Measurements from ENCODE around the gene TRIM41. TPM values are rescaled to one million over a fixed set of nuclear protein-coding genes. Genes with fewer than 3 reads are reported as not detected.

The TRIM41 gene
- total and polyA plus RNA-seq, 2 of the 13 experiments (the other 11 are each of a cell fraction or from before 2014, with no cell fraction given), result 10.2 to 16.7 TPM

DNA sequence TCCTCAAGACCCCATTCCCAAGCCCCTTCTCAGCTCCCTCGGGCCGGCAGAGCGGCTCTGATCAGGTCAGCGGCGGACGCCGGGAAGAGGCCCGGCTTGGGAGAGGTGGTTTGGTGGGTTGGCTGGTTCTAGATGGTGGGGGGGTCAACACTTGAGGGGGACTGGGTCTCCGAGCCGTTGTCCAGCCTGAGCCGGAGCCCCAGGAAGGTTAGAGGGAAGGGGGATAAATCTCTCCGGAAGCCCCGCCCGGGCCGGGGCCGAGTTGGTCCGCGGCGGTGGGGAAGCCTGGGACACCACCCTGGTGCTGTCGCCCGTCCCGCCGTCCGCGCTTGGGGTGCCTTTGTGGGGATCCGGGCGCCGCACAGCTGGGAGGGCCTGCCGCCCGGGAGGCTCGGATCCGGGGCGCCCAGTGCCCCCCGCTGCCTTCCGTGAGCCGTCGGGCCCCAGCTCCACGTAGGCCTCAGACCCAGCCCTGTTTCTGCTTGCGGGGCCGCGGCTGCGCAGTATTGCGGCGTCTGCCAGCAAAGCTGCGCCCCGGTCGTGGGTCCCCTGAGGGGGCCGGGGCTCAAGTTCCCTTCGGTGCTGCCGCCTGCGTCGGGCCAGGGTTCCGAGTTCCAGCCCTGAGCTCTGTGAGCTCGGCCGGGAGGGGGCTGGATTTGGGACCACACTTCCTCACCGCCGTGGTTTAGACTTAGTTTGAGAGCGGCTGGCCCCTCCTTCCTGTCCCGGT, 38.4 kb downstream of the TRIM41 start (continued):
- TF ChIP-seq, protein P1, sequence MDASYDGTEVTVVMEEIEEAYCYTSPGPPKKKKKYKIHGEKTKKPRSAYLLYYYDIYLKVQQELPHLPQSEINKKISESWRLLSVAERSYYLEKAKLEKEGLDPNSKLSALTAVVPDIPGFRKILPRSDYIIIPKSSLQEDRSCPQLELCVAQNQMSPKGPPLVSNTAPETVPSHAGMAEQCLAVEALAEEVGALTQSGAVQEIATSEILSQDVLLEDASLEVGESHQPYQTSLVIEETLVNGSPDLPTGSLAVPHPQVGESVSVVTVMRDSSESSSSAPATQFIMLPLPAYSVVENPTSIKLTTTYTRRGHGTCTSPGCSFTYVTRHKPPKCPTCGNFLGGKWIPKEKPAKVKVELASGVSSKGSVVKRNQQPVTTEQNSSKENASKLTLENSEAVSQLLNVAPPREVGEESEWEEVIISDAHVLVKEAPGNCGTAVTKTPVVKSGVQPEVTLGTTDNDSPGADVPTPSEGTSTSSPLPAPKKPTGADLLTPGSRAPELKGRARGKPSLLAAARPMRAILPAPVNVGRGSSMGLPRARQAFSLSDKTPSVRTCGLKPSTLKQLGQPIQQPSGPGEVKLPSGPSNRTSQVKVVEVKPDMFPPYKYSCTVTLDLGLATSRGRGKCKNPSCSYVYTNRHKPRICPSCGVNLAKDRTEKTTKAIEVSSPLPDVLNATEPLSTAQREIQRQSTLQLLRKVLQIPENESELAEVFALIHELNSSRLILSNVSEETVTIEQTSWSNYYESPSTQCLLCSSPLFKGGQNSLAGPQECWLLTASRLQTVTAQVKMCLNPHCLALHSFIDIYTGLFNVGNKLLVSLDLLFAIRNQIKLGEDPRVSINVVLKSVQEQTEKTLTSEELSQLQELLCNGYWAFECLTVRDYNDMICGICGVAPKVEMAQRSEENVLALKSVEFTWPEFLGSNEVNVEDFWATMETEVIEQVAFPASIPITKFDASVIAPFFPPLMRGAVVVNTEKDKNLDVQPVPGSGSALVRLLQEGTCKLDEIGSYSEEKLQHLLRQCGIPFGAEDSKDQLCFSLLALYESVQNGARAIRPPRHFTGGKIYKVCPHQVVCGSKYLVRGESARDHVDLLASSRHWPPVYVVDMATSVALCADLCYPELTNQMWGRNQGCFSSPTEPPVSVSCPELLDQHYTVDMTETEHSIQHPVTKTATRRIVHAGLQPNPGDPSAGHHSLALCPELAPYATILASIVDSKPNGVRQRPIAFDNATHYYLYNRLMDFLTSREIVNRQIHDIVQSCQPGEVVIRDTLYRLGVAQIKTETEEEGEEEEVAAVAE (CRISPR knock-in tag; IDR thresholded peaks at IDR 0.05; ENCODE audit: borderline replicate concordance), result no peak
- TF ChIP-seq, protein P2, sequence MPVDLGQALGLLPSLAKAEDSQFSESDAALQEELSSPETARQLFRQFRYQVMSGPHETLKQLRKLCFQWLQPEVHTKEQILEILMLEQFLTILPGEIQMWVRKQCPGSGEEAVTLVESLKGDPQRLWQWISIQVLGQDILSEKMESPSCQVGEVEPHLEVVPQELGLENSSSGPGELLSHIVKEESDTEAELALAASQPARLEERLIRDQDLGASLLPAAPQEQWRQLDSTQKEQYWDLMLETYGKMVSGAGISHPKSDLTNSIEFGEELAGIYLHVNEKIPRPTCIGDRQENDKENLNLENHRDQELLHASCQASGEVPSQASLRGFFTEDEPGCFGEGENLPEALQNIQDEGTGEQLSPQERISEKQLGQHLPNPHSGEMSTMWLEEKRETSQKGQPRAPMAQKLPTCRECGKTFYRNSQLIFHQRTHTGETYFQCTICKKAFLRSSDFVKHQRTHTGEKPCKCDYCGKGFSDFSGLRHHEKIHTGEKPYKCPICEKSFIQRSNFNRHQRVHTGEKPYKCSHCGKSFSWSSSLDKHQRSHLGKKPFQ (CRISPR knock-in tag; IDR thresholded peaks at IDR 0.05; ENCODE audit: insufficient replicate concordance), result peak; percentile 51
- TF ChIP-seq, protein P3, sequence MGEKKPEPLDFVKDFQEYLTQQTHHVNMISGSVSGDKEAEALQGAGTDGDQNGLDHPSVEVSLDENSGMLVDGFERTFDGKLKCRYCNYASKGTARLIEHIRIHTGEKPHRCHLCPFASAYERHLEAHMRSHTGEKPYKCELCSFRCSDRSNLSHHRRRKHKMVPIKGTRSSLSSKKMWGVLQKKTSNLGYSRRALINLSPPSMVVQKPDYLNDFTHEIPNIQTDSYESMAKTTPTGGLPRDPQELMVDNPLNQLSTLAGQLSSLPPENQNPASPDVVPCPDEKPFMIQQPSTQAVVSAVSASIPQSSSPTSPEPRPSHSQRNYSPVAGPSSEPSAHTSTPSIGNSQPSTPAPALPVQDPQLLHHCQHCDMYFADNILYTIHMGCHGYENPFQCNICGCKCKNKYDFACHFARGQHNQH (CRISPR knock-in tag; IDR thresholded peaks at IDR 0.05), result peak; percentile 36
- TF ChIP-seq, protein P4, sequence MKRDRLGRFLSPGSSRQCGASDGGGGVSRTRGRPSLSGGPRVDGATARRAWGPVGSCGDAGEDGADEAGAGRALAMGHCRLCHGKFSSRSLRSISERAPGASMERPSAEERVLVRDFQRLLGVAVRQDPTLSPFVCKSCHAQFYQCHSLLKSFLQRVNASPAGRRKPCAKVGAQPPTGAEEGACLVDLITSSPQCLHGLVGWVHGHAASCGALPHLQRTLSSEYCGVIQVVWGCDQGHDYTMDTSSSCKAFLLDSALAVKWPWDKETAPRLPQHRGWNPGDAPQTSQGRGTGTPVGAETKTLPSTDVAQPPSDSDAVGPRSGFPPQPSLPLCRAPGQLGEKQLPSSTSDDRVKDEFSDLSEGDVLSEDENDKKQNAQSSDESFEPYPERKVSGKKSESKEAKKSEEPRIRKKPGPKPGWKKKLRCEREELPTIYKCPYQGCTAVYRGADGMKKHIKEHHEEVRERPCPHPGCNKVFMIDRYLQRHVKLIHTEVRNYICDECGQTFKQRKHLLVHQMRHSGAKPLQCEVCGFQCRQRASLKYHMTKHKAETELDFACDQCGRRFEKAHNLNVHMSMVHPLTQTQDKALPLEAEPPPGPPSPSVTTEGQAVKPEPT (CRISPR knock-in tag; IDR thresholded peaks at IDR 0.05; ENCODE audit: low read depth), result no peak
- TF ChIP-seq, protein P5, sequence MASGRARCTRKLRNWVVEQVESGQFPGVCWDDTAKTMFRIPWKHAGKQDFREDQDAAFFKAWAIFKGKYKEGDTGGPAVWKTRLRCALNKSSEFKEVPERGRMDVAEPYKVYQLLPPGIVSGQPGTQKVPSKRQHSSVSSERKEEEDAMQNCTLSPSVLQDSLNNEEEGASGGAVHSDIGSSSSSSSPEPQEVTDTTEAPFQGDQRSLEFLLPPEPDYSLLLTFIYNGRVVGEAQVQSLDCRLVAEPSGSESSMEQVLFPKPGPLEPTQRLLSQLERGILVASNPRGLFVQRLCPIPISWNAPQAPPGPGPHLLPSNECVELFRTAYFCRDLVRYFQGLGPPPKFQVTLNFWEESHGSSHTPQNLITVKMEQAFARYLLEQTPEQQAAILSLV (CRISPR knock-in tag; IDR thresholded peaks at IDR 0.05; ENCODE audit: borderline replicate concordance), result peak; percentile 7; the same call in 1 of the 2 replicates
- TF ChIP-seq ZNF235 (CRISPR knock-in tag; IDR thresholded peaks at IDR 0.05; ENCODE audit: borderline replicate concordance), result no peak
- no peak for TF ChIP-seq ZBTB1 (CRISPR knock-in tag; IDR thresholded peaks at IDR 0.05; ENCODE audit: borderline replicate concordance)
- TF ChIP-seq WIZ (CRISPR knock-in tag; IDR thresholded peaks at IDR 0.05), result no peak
- TF ChIP-seq CENPX (CRISPR knock-in tag; IDR thresholded peaks at IDR 0.05), result no peak
- TF ChIP-seq PRMT3 (CRISPR knock-in tag; IDR thresholded peaks at IDR 0.05; ENCODE audit: borderline replicate concordance, low read depth), result no peak
- no peak for TF ChIP-seq TBX2 (CRISPR knock-in tag; IDR thresholded peaks at IDR 0.05; ENCODE audit: borderline replicate concordance)
- TF ChIP-seq, protein P6, sequence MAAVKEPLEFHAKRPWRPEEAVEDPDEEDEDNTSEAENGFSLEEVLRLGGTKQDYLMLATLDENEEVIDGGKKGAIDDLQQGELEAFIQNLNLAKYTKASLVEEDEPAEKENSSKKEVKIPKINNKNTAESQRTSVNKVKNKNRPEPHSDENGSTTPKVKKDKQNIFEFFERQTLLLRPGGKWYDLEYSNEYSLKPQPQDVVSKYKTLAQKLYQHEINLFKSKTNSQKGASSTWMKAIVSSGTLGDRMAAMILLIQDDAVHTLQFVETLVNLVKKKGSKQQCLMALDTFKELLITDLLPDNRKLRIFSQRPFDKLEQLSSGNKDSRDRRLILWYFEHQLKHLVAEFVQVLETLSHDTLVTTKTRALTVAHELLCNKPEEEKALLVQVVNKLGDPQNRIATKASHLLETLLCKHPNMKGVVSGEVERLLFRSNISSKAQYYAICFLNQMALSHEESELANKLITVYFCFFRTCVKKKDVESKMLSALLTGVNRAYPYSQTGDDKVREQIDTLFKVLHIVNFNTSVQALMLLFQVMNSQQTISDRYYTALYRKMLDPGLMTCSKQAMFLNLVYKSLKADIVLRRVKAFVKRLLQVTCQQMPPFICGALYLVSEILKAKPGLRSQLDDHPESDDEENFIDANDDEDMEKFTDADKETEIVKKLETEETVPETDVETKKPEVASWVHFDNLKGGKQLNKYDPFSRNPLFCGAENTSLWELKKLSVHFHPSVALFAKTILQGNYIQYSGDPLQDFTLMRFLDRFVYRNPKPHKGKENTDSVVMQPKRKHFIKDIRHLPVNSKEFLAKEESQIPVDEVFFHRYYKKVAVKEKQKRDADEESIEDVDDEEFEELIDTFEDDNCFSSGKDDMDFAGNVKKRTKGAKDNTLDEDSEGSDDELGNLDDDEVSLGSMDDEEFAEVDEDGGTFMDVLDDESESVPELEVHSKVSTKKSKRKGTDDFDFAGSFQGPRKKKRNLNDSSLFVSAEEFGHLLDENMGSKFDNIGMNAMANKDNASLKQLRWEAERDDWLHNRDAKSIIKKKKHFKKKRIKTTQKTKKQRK (IDR thresholded peaks at IDR 0.05; ENCODE audit: low read length), result no peak
- TF ChIP-seq HNRNPL (IDR thresholded peaks at IDR 0.05; ENCODE audit: low read depth, low read length), result no peak
